Pulmonary artery endothelial cell (primary cell): ENCODE results near the gene ZBTB32. TPM values are rescaled to one million over a fixed set of nuclear protein-coding genes. Genes with fewer than 3 reads are reported as not detected.
"Not testable (repeated sequence)": the region's sequence is repeated elsewhere in the genome, so short reads cannot be mapped to it uniquely, and the experiment has no call there.

ENCODE experiments used
- DNase-seq: peaks from one replicate; pipeline ENCODE4 v3.0.0-alpha.2; 2011; ENCODE audit warnings: low read depth, low spot score
- total RNA-seq: library from RNA; depleted of rRNA; stranded (reverse); fragments of >200 nt; gene quantifications from 2 replicates; pipeline ENCODE4 v1.2.3, GENCODE V29; 2014

Gene ZBTB32
- total RNA-seq, 1 donor from 2014 or later, result not detected

DNA sequence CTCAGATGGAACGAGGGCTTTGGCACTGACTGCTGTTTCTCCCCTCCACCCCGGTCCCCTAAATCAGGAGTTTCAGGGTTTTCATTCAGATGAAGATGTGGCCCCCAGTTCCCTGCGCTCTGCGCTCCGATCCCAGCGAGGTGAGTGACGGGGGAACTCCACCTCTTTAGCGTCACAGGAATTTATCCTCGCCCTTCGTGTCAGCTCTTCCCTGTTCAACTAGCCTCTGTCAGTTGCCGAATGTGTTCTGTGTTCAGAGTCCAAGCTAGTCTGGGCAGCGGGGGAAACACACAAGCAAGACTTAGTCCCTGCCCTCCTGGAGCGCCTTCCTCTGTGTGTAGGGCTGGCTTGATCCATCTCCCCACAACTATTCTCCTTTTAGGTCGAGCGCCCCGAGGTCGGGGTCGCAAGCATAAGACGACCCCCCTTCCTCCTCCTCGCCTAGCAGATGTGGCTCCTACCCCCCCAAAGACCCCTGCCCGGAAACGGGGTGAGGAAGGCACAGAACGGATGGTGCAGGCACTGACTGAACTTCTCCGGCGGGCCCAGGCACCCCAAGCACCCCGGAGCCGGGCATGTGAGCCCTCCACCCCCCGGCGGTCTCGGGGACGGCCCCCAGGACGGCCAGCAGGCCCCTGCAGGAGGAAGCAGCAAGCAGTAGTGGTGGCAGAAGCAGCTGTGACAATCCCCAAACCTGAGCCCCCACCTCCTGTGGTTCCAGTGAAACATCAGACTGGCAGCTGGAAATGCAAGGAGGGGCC is 15.2 kb downstream of the ZBTB32 start:
- no peak for DNase-seq

DNA sequence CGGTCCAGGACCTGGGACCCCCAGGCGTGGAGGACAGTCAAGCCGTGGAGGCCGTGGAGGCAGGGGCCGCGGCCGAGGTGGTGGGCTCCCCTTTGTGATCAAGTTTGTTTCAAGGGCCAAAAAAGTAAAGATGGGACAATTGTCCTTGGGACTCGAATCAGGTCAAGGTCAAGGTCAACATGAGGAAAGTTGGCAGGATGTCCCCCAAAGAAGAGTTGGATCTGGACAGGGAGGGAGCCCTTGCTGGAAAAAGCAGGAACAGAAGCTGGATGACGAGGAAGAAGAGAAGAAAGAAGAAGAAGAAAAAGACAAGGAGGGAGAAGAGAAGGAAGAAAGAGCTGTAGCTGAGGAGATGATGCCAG is 15.8 kb downstream of the ZBTB32 start:
- DNase-seq, result no peak

DNA sequence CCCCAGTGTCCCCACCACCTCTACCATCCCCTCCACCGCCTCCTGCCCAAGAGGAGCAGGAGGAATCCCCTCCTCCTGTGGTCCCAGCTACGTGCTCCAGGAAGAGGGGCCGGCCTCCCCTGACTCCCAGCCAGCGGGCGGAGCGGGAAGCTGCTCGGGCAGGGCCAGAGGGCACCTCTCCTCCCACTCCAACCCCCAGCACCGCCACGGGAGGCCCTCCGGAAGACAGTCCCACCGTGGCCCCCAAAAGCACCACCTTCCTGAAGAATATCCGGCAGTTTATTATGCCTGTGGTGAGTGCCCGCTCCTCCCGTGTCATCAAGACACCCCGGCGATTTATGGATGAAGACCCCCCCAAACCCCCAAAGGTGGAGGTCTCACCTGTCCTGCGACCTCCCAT is 16.3 kb downstream of the ZBTB32 start:
- DNase-seq, result no peak

DNA sequence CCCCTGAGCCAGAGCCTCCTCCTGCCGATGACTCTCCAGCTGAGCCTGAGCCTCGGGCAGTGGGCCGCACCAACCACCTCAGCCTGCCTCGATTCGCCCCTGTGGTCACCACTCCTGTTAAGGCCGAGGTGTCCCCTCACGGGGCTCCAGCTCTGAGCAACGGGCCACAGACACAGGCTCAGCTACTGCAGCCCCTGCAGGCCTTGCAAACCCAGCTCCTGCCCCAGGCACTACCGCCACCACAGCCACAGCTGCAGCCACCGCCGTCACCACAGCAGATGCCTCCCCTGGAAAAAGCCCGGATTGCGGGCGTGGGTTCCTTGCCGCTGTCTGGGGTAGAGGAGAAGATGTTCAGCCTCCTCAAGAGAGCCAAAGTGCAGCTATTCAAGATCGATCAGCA is 17.0 kb downstream of the ZBTB32 start:
- DNase-seq, result no peak

DNA sequence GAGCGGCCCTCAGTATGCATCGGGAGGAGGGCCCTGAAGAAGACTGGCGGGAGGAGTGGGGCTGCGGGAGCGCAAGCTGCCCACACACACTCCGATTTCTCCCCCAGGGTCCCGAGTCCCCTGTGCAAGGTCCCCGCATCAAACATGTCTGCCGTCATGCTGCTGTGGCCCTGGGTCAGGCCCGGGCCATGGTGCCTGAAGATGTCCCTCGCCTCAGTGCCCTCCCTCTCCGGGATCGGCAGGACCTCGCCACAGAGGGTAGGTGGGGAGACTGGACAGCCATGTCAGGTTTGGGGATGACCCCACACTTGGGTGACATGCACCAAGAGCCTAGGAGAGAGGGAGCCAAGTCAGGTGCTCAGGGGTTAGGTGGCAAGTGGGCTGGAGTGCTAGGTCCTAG is 18.1 kb downstream of the ZBTB32 start:
- no peak for DNase-seq

DNA sequence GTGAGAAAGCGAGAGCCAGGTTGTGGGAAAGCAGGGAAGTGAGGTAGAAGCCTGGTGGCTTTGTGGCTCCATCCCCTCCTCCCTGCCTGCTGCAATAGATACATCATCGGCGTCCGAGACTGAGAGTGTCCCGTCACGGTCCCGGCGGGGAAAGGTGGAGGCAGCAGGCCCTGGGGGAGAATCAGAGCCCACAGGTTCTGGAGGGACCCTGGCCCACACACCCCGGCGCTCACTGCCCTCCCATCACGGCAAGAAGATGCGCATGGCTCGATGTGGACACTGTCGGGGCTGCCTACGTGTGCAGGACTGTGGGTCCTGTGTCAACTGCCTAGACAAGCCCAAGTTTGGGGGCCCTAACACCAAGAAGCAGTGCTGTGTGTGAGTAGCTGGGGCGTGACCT is 18.5 kb downstream of the ZBTB32 start:
- no peak for DNase-seq

DNA sequence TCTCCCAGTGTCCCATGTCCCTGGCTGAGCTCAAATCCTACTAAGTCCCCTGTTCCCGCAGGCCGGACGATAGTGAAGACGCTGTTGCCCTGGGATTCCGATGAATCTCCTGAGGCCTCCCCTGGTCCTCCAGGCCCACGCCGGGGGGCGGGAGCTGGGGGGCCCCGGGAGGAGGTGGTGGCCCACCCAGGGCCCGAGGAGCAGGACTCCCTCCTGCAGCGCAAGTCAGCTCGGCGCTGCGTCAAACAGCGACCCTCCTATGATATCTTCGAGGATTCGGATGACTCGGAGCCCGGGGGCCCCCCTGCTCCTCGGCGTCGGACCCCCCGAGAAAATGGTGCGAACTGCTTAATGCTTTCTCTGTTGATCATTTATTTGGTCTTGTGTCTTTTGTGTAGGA is 19.3 kb downstream of the ZBTB32 start:
- DNase-seq, result no peak

DNA sequence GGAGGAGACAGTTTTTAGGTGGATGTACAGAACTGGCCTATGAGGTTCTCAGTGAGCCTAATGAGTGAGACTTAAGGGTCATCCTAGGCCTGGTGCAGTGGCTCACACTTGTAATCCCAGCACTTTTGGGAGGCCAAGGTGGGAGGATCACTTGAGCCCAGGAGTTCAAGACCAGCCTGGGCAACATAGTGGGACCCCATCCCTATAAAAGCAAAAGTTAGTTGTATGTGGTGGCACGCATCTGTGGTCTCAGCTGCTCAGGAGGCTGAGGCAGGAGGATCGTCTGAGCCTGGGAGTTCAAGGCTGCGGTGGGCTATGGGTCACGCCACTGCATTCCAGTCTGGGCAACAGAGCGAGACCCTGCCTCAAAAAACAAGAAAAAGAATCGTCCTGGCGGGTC is 19.8 kb downstream of the ZBTB32 start:
- DNase-seq, result not testable (repeated sequence)

DNA sequence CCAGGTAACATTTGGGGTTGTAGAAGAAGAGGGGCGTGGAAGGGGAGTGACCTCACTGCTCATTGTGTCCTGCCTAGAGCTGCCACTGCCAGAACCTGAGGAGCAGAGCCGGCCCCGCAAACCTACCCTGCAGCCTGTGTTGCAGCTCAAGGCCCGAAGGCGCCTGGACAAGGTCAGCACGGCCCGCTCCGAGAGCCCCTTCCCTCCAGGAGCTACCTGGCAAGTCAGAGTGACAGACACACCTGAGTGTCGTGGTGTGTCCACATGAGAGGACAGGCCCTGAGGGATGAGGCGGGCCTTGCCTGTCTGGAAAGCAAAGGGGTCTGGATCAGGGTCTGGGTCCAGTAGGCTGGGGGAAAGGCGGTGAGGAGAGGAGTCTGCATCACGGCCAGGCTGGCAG is 20.2 kb downstream of the ZBTB32 start:
- no peak for DNase-seq

DNA sequence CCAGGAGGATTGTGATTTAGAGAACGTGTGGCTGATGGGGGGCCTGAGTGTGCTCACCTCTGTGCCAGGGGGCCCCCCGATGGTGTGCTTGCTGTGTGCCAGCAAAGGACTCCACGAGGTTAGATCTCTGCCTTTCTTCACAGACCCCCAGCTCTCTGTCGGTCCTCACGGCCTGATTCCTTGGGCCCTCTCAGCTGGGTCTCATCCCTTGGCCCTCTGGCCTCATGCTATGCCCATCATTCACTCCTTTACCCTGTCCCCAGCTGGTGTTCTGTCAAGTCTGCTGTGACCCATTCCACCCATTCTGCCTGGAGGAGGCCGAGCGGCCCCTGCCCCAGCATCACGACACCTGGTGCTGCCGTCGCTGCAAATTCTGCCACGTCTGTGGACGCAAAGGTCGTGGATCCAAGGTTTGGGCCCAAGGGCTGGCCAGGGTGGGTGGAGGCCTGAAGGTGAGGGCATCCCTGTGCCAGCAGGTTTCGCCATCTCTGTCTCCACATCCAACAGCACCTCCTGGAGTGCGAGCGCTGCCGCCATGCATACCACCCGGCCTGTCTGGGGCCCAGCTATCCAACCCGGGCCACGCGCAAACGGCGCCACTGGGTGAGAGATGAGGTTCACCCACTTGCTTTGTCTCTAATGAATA is 21.0 kb downstream of the ZBTB32 start:
- DNase-seq, result no peak

DNA sequence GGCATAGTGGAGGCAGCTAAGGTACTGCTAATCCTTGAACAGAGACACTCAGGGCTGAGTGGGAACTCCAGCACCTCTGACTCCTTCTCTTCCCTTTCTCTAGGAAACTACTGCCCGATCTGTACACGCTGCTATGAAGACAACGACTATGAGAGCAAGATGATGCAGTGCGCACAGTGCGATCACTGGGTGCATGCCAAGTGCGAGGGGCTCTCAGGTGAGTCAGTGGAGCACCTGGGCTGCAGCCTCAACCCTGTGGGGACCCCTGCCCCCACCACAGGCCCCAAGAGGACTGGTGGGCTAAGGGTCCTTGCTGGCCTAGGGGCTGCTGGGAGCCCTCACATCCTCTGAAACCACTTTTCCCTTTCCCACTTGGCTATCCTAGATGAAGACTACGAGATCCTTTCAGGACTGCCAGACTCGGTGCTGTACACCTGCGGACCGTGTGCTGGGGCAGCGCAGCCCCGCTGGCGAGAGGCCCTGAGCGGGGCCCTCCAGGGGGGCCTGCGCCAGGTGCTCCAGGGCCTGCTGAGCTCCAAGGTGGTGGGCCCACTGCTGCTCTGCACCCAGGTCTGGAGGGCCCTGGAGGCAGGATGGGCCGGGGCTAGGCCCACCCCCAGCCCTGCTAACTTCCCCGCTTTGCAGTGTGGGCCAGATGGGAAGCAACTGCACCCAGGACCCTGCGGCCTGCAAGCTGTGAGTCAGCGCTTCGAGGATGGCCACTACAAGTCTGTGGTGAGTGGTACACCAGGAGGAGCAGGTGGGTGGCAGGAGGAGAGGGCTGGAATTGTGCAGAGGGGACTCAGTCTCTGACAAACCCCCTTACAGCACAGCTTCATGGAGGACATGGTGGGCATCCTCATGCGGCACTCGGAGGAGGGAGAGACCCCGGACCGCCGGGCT is 22.9 kb downstream of the ZBTB32 start:
- DNase-seq, result no peak

DNA sequence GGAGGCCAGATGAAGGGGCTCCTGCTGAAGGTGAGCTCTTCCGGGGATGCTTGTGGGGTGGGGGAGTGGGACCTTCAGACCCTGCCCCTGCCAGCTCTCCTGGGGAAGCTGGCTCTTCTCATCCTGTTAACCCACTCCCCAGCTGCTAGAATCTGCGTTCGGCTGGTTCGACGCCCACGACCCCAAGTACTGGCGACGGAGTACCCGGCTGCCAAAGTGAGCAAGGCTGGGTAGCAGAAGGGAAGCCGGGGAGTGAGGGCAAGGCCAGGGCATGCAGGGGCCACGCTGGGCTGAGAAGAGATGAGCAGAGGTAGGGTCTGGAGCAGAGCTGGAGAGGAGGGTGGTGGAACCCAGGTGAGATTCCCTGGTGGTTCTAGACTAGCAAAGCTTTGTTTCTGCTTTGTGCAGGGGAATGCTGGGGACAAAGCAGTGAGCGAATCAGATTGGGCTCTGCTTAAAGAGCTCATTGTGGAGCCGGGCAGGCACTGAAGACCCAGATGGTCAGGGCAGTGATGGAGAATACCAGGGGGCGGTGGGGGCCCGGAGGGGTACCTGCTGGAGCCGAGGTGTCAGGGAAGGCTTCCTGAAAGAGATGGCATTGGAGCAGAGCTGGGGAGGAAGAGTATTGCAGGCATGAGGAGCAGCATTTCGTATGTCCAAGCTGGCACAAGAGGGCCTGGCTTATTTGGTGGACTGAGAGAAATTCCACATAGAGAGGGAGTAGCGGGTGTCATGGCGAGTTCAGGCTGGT is 23.8 kb downstream of the ZBTB32 start:
- DNase-seq, result no peak

DNA sequence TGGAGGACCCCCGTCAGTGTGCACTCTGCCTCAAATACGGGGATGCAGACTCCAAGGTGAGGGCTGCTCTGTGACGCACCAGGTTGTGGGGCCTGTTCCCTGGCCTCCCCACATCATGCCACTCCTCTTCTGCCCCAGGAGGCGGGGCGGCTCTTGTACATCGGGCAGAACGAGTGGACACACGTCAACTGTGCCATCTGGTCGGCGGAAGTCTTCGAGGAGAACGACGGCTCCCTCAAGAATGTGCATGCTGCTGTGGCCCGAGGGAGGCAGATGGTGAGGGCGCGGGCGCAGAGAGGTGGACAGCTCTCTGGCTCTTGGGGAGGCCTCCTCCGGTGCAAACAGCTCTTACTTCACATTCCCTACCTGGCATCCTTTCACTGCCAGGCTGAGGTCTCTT is 24.7 kb downstream of the ZBTB32 start:
- DNase-seq, result no peak

DNA sequence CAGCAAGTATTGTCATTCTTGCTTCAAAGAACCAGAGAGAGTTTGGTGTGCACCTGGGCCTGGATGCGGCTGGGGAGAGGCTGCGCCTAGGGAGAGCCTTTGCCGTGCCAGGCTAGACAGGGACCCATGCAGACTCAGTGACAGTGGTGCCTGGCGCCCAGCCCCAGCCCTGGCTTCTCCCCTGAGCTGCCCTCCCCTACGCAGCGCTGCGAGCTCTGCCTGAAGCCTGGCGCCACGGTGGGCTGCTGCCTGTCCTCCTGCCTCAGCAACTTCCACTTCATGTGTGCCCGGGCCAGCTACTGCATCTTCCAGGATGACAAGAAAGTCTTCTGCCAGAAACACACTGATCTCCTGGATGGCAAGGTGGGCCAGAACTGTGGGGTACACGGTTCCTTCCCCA is 25.4 kb downstream of the ZBTB32 start:
- no peak for DNase-seq

DNA sequence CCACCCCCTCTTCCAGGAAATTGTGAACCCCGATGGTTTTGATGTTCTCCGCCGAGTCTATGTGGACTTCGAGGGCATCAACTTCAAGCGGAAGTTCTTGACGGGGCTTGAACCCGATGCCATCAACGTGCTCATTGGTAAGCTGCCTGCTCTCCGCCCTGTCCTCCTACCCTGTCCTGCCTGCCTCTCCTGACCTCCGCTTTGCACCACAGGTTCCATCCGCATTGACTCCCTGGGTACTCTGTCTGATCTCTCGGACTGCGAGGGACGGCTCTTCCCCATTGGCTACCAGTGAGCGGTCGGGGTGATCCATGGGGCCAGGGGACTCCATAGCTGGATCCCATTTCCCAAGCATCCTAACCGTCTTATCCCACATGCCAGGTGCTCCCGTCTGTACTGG is 26.0 kb downstream of the ZBTB32 start:
- DNase-seq, result no peak

DNA sequence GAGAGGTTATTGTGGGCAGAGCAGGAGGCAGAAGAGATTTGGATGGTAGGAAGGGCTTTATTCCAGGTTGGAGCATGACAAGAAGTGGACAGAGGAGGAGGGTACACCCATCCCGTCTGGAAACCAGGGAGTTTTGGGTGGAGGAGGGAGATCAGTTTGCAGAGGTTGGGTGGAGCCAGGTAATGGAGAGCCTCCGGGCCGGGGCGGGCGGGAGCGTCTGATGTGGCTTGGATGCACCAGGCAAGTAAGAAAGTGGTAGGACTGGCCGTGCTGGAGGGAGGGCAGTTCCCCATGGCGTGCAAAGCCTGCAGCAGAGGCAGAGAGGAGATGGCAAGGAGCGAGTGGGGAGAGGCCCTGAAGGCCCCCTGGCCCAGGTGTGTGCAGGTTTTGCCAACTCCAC is 27.0 kb downstream of the ZBTB32 start:
- no peak for DNase-seq

DNA sequence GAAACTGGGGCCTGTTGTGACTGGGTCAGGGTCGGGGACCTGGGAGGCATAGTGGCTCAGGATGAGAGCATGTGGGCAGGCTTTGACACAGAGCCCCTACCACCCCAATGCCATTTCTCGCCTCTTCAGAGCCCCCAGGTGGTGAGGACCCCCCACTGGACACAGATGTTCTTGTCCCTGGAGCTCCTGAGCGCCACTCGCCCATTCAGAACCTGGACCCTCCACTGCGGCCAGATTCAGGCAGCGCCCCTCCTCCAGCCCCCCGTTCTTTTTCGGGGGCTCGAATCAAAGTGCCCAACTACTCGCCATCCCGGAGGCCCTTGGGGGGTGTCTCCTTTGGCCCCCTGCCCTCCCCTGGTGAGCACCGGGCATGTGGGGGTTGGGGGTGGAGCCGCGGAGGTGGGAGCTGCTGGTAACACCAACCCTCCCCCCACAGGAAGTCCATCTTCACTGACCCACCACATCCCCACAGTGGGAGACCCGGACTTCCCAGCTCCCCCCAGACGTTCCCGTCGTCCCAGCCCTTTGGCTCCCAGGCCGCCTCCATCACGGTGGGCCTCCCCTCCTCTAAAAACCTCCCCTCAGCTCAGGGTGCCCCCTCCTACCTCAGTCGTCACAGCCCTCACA is 27.5 kb downstream of the ZBTB32 start:
- no peak for DNase-seq

DNA sequence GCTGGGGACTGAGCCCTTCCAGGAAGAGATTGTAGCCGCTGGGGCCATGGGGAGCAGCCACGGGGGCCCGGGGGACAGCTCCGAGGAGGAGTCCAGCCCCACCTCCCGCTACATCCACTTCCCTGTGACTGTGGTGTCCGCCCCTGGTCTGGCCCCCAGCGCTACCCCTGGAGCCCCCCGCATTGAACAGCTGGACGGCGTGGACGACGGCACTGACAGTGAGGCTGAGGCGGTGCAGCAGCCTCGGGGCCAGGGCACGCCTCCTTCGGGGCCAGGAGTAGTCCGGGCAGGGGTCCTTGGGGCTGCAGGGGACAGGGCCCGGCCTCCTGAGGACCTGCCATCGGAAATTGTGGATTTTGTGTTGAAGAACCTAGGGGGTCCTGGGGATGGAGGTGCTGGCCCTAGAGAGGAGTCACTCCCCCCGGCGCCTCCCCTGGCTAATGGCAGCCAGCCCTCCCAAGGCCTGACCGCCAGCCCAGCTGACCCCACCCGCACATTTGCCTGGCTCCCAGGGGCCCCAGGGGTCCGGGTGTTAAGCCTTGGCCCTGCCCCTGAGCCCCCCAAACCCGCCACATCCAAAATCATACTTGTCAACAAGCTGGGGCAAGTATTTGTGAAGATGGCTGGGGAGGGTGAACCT is 28.3 kb downstream of the ZBTB32 start:
- DNase-seq, result no peak

DNA sequence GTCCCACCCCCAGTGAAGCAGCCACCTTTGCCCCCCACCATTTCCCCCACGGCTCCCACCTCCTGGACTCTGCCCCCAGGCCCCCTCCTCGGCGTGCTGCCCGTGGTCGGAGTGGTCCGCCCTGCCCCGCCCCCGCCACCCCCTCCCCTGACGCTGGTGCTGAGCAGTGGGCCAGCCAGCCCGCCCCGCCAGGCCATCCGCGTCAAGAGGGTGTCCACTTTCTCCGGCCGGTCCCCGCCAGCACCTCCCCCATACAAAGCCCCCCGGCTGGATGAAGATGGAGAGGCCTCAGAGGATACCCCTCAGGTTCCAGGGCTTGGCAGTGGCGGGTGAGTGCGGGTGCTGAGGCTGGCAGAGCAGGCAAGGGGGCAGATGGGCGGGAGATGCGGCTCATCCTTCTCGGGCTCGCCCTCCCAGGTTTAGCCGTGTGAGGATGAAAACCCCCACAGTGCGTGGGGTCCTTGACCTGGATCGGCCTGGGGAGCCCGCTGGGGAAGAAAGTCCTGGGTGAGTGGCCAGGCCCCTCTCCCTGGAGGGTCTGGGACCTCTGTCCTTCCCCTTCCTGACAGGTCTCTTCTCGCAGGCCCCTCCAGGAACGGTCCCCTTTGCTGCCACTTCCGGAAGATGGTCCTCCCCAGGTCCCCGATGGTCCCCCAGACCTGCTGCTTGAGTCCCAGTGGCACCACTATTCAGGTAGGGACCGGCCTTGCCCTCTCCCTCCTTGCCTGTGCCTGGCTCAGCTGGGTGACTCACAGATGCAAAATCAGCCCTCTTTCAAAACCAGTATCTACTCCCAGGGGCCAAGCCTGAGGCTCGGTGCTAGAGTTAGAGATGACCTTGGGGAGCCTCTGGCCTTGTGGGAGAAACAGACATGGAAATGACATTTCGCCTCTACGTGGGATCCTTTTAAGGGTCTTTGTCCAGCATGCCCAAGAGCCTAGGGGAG is 29.1 kb downstream of the ZBTB32 start:
- no peak for DNase-seq

DNA sequence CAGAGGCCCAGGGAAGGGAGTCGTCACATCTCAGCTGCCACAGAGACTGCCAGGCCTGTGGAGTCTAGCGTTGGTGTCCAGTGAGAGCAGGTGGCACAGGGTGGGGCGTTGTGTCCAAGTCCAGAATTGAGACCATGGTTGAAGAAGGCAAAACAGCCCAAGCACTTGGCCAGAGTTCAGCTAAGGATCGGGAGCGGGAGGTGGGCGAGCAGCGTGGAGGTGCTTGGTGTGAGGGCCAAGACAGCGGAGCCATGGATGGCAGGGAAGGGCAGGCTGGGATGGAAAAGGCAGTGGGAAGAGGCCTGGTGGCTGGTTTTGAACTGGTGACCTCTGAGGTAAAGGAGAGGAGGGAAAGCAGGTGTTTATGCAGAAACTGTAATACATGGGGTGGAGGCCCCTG is 29.9 kb downstream of the ZBTB32 start:
- DNase-seq, result no peak
